WTC11 (cell line): ENCODE results near the gene PKP3. TPM values are rescaled to one million over a fixed set of nuclear protein-coding genes. Genes with fewer than 3 reads are reported as not detected.

Experiments used
- ATAC-seq: fragments of 200-7000 bp; cut with Tn5 transposase; 2 replicates; pipeline ENCODE4 v1.10.0; 2021; ENCODE audit warnings: mild to moderate bottlenecking, moderate library complexity
- CTCF ChIA-PET: fragments of 300-600 bp; sonication (Branson Sonifier 250); formaldehyde crosslinking; loops from one replicate; lab custom pipeline; 2021; ENCODE audit warnings: antibody characterized with exemption; lab: Charles Lee
- POLR2A ChIA-PET: fragments of 350-600 bp; sonication (Branson Sonifier 250); formaldehyde crosslinking; loops from one replicate; lab custom pipeline; 2021; ENCODE audit warnings: antibody characterized with exemption; lab: Charles Lee
- DNase-seq: peaks from one replicate; pipeline ENCODE4 v3.0.0; 2021; ENCODE audit warnings: low spot score
- H3K27ac Mint-ChIP-seq: 2 replicates; pipeline ENCODE4 v1.8.0; 2021; ENCODE audit warnings: mixed read lengths
- H3K27me3 Mint-ChIP-seq: 2 replicates; pipeline ENCODE4 v1.8.0; 2021; ENCODE audit warnings: low read depth, mild to moderate bottlenecking, moderate library complexity, mixed read lengths
- H3K36me3 Mint-ChIP-seq: 2 replicates; pipeline ENCODE4 v1.8.0; 2021; ENCODE audit warnings: mixed read lengths
- H3K4me1 Mint-ChIP-seq: 2 replicates; pipeline ENCODE4 v1.8.0; 2022; ENCODE audit warnings: mixed read lengths
- H3K4me3 Mint-ChIP-seq: 2 replicates; pipeline ENCODE4 v1.8.0; 2021; ENCODE audit warnings: mild to moderate bottlenecking, moderate library complexity, mixed read lengths
- H3K9me3 Mint-ChIP-seq: 2 replicates; pipeline ENCODE4 v1.8.0; 2021; ENCODE audit warnings: mixed read lengths
- ATF6 ChIP-seq: sonication (generic); formaldehyde crosslinking; IDR thresholded peaks from 2 replicates; pipeline ENCODE4 v1.8.1; 2023; ENCODE audit warnings: mild to moderate bottlenecking, missing genetic modification reagents
- ELF4 ChIP-seq: sonication (generic); formaldehyde crosslinking; IDR thresholded peaks from 2 replicates; pipeline ENCODE4 v1.8.1; 2022; ENCODE audit warnings: low read depth, mild to moderate bottlenecking, moderate library complexity, missing genetic modification reagents
- EMX1 ChIP-seq: fragments of 250-450 bp; sonication (Bioruptor Pico); IDR thresholded peaks from 2 replicates; pipeline ENCODE4 v1.8.0; 2021; ENCODE audit warnings: mild to moderate bottlenecking
- HMGA2 ChIP-seq: fragments of 250-450 bp; sonication (Bioruptor Pico); IDR thresholded peaks from 2 replicates; pipeline ENCODE4 v1.4.0; 2021; ENCODE audit warnings: mild to moderate bottlenecking, moderate library complexity
- HMGXB4 ChIP-seq: sonication (generic); formaldehyde crosslinking; IDR thresholded peaks from 2 replicates; pipeline ENCODE4 v1.8.1; 2023; ENCODE audit warnings: mild to moderate bottlenecking, moderate library complexity, missing genetic modification reagents
- JAZF1 ChIP-seq: fragments of 250-450 bp; sonication (Bioruptor Pico); IDR thresholded peaks from 2 replicates; pipeline ENCODE4 v1.9.0; 2021; ENCODE audit warnings: moderate library complexity, mild to moderate bottlenecking, inconsistent platforms
- NFYB ChIP-seq: sonication (generic); formaldehyde crosslinking; conservative IDR thresholded peaks from 2 replicates; pipeline ENCODE4 v1.8.0; 2022; ENCODE audit warnings: low read depth, missing genetic modification reagents
- NR1H2 ChIP-seq: sonication (generic); formaldehyde crosslinking; IDR thresholded peaks from 2 replicates; pipeline ENCODE4 v1.9.0; 2021; ENCODE audit warnings: mild to moderate bottlenecking, moderate library complexity, missing genetic modification reagents
- SOX15 ChIP-seq: fragments of 250-450 bp; sonication (Bioruptor Pico); IDR thresholded peaks from 2 replicates; pipeline ENCODE4 v1.9.0; 2021; ENCODE audit warnings: mild to moderate bottlenecking
- TP53 ChIP-seq: sonication (generic); formaldehyde crosslinking; IDR thresholded peaks from 2 replicates; pipeline ENCODE4 v1.8.1; 2023; ENCODE audit warnings: mild to moderate bottlenecking, missing genetic modification reagents
- ZNF138 ChIP-seq: sonication (generic); formaldehyde crosslinking; conservative IDR thresholded peaks from 2 replicates; pipeline ENCODE4 v1.8.1; 2022; ENCODE audit warnings: mild to moderate bottlenecking, moderate library complexity, missing genetic modification reagents
- ZNF512 ChIP-seq: sonication (generic); formaldehyde crosslinking; IDR thresholded peaks from 2 replicates; pipeline ENCODE4 v1.8.1; 2022; ENCODE audit warnings: missing genetic modification reagents, borderline replicate concordance
- ZSCAN18 ChIP-seq: fragments of 250-450 bp; sonication (Bioruptor Pico); IDR thresholded peaks from 2 replicates; pipeline ENCODE4 v2.1.2; 2022; ENCODE audit warnings: mild to moderate bottlenecking, moderate library complexity
- total RNA-seq: library from RNA; stranded (reverse); gene quantifications from 3 replicates; pipeline ENCODE4 v1.2.3, GENCODE V29; 2021
- TF ChIP-seq, protein P1 (sequence below): sonication (generic); formaldehyde crosslinking; IDR thresholded peaks from 2 replicates; pipeline ENCODE4 v1.8.0; 2022; ENCODE audit warnings: mild to moderate bottlenecking, missing genetic modification reagents

PKP3 gene
- total RNA-seq, 1 experiment from 2014 or later = 17.3 TPM

DNA sequence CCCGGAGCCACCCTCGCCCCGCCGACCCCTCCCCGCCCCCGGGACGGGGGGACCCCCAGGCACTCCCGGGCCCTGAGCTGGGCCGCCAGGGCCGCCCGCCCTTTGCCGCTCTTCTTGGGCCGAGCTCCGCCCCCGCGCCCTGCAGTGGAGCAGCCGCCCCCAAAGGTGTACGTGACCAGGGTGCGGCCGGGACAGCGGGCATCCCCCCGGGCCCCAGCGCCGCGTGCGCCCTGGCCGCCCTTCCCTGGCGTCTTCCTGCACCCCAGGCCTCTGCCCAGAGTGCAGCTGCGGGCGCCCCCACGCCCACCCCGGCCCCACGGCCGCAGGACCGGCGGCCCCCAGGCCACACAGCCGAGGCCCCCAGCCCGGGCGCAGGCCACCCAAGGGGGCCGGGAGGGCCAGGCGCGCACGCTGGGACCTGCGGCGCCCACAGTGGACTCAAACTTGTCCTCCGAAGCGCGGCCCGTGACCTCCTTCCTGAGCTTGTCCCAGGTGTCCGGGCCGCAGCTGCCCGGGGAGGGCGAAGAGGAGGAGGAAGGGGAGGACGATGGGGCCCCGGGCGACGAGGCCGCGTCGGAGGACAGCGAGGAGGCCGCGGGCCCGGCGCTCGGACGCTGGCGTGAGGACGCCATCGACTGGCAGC is 17.4 kb upstream of the PKP3 start (continued):
- no peak for TF ChIP-seq HMGXB4 (CRISPR knock-in tag)
- no peak for TF ChIP-seq ZSCAN18 (CRISPR knock-in tag)
- TF ChIP-seq NFYB = no peak

DNA sequence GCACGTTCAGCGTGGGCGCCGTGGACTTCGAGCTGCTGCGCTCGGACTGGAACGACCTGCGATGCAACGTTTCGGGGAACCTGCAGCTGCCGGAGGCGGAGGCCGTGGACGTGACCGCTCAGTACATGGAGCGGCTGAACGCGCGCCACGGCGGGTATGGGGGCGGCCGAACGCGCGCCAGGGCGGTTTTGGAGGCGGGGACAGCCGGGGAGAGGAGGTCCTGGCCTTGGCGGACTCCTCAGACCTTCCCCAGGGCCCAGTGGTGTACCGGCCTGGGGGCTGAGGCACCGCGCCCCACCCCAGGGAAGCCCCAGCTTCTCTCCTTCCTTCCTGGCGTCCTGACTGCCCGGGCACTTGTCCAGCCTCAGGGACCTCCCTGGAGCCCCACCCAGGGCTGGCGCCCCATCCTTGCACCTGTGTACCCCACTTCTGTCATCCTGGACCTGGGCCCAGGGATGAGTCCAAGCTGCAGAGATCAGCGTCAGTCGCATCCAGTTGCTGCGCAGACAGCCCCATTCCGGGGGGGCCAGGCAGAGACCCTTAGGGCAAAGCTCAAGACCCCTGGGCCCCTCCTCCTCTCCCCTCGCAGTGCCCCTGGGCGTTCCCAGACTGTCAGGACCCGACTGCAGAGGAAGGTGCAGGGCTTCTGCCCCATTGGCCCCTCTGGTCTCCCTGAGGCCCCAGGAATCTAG is 16.7 kb upstream of the PKP3 start:
- TF ChIP-seq ZNF138 (no peak), JAZF1 (CRISPR knock-in tag) (no peak), NR1H2 (CRISPR knock-in tag) (no peak), HMGA2 (CRISPR knock-in tag) (no peak), ATF6 (no peak), ELF4 (no peak), ZNF512 (no peak), TP53 (CRISPR knock-in tag) (no peak), EMX1 (no peak), SOX15 (CRISPR knock-in tag) (no peak)
- TF ChIP-seq, protein P1, sequence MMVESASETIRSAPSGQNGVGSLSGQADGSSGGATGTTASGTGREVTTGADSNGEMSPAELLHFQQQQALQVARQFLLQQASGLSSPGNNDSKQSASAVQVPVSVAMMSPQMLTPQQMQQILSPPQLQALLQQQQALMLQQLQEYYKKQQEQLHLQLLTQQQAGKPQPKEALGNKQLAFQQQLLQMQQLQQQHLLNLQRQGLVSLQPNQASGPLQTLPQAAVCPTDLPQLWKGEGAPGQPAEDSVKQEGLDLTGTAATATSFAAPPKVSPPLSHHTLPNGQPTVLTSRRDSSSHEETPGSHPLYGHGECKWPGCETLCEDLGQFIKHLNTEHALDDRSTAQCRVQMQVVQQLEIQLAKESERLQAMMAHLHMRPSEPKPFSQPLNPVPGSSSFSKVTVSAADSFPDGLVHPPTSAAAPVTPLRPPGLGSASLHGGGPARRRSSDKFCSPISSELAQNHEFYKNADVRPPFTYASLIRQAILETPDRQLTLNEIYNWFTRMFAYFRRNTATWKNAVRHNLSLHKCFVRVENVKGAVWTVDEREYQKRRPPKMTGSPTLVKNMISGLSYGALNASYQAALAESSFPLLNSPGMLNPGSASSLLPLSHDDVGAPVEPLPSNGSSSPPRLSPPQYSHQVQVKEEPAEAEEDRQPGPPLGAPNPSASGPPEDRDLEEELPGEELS (CRISPR knock-in tag) = no peak
- ChIA-PET CTCF (interaction anchor here (0.9 to 2.0 kb wide), 4 partner anchors 13 to 161 kb away, joined by 3 to 7 read pairs (median 4); no protein-coding TSS in a partner anchor), POLR2A (interaction anchor here (1.2 kb wide), 1 partner anchor 17 kb away, joined by 3 read pairs; the partner anchor contains the start of gene PKP3)
- 0 out of 2 replicates have a peak, but pooled peaks cover 7% of the 10 kb centered on the region for H3K9me3 Mint-ChIP-seq
- peaks cover 17% of the 10 kb centered on the region for H3K36me3 Mint-ChIP-seq
- H3K27ac Mint-ChIP-seq = no peak overlapping the region
- DNase-seq = no peak
- H3K4me3 Mint-ChIP-seq = no peak overlapping the region
- no peaks in the 10 kb centered on the region for H3K4me1 Mint-ChIP-seq
- ATAC-seq = no peak
- no peaks in the 10 kb centered on the region for H3K27me3 Mint-ChIP-seq
